SJCRH30 (cell line): ENCODE data around the gene ACSF2. TPM values are rescaled to one million over a fixed set of nuclear protein-coding genes. Genes with fewer than 3 reads are reported as not detected.

Experiments used
- DNase-seq, 2 experiments: peaks; one replicate each; pipeline ENCODE4 v3.0.0-alpha.2; 2015 to 2020
- H3K27ac ChIP-seq: fragments of 250-450 bp; sonication (Bioruptor Pico); 2 replicates; pipeline ENCODE4 v1.5.1; 2020; ENCODE audit warnings: mild to moderate bottlenecking, moderate library complexity
- H3K27me3 ChIP-seq: fragments of 250-450 bp; sonication (Bioruptor Pico); 2 replicates; pipeline ENCODE4 v1.5.1; 2020; ENCODE audit warnings: mild to moderate bottlenecking, moderate library complexity
- H3K36me3 ChIP-seq: fragments of 250-450 bp; sonication (Bioruptor Pico); 2 replicates; pipeline ENCODE4 v1.5.1; 2020; ENCODE audit warnings: mild to moderate bottlenecking, moderate library complexity
- H3K4me1 ChIP-seq: fragments of 250-450 bp; sonication (Bioruptor Pico); 2 replicates; pipeline ENCODE4 v1.5.1; 2020; ENCODE audit warnings: mild to moderate bottlenecking, moderate library complexity
- H3K4me3 ChIP-seq: fragments of 250-450 bp; sonication (Bioruptor Pico); 2 replicates; pipeline ENCODE4 v1.5.1; 2020; ENCODE audit warnings: mild to moderate bottlenecking, moderate library complexity
- H3K9me3 ChIP-seq: fragments of 250-450 bp; sonication (Bioruptor Pico); replicated peaks from 2 replicates; pipeline ENCODE4 v1.5.1; 2020; ENCODE audit warnings: mild to moderate bottlenecking, moderate library complexity
- total RNA-seq: library from RNA; depleted of rRNA; stranded (reverse); fragments of >200 nt; shearing (Covaris generic); gene quantifications from 2 replicates; pipeline ENCODE4 v1.2.3, GENCODE V29; 2014; rRNA removed

The ACSF2 gene
- total RNA-seq, 1 experiment from 2014 or later = 6.3 TPM

- H3K9me3 ChIP-seq = no peaks in the 10 kb centered on the region
- no peak overlapping the region for H3K27ac ChIP-seq
- H3K36me3 ChIP-seq = no peaks in the 10 kb centered on the region
- no peaks in the 10 kb centered on the region for H3K27me3 ChIP-seq
- H3K4me3 ChIP-seq = no peak overlapping the region
- DNase-seq = no peak
- peaks cover under 1% of the 10 kb centered on the region for H3K4me1 ChIP-seq
Observed at GRCh38 chr17:50517504-50518383, 91.7 kb downstream of the ACSF2 start.

- Histone ChIP-seq H3K27me3 (no peaks in the 10 kb centered on the region), H3K36me3 (no peaks in the 10 kb centered on the region), H3K27ac (no peak overlapping the region)
Observed at GRCh38 chr17:50518384-50519023, 92.5 kb downstream of the ACSF2 start.

GRCh38 chr17:50519141-50519834 is 93.3 kb downstream of the ACSF2 start:
- no peaks in the 10 kb centered on the region for H3K27me3 ChIP-seq
- peaks cover 10% of the 10 kb centered on the region for H3K4me1 ChIP-seq
- DNase-seq = no peak
- no peak overlapping the region for H3K4me3 ChIP-seq
- H3K27ac ChIP-seq = no peak overlapping the region
- H3K9me3 ChIP-seq = no peaks in the 10 kb centered on the region
- H3K36me3 ChIP-seq = no peaks in the 10 kb centered on the region

More at GRCh38 chr17:50518384-50519023, 92.5 kb downstream of the ACSF2 start:
- H3K4me1 ChIP-seq = peaks cover 8% of the 10 kb centered on the region
- H3K9me3 ChIP-seq = no peaks in the 10 kb centered on the region
- no peak for DNase-seq
- no peak overlapping the region for H3K4me3 ChIP-seq

GRCh38 chr17:50520483-50520882 is 94.5 kb downstream of the ACSF2 start:
- peaks cover 10% of the 10 kb centered on the region for H3K4me1 ChIP-seq
- no peak for DNase-seq
- H3K4me3 ChIP-seq = no peak overlapping the region
- no peaks in the 10 kb centered on the region for H3K27me3 ChIP-seq
- H3K27ac ChIP-seq = no peak overlapping the region
- H3K9me3 ChIP-seq = no peaks in the 10 kb centered on the region
- no peaks in the 10 kb centered on the region for H3K36me3 ChIP-seq

- H3K9me3 ChIP-seq = no peaks in the 10 kb centered on the region
- peaks cover 10% of the 10 kb centered on the region for H3K4me1 ChIP-seq
- no peak for DNase-seq
- H3K36me3 ChIP-seq = no peaks in the 10 kb centered on the region
- H3K27ac ChIP-seq = no peak overlapping the region
- H3K27me3 ChIP-seq = no peaks in the 10 kb centered on the region
- H3K4me3 ChIP-seq = no peak overlapping the region
Observed at GRCh38 chr17:50521514-50521913, 95.5 kb downstream of the ACSF2 start.

GRCh38 chr17:50522766-50523165 is 96.7 kb downstream of the ACSF2 start:
- no peaks in the 10 kb centered on the region for H3K36me3 ChIP-seq
- H3K27ac ChIP-seq = no peak overlapping the region
- H3K4me3 ChIP-seq = no peak overlapping the region
- no peaks in the 10 kb centered on the region for H3K9me3 ChIP-seq
- H3K27me3 ChIP-seq = no peaks in the 10 kb centered on the region
- peaks cover 10% of the 10 kb centered on the region for H3K4me1 ChIP-seq
- DNase-seq = no peak

GRCh38 chr17:50523208-50523607 is 97.2 kb downstream of the ACSF2 start:
- Histone ChIP-seq H3K9me3 (no peaks in the 10 kb centered on the region), H3K4me1 (peaks cover 10% of the 10 kb centered on the region), H3K27me3 (no peaks in the 10 kb centered on the region), H3K36me3 (no peaks in the 10 kb centered on the region), H3K27ac (no peak overlapping the region), H3K4me3 (no peak overlapping the region)
- peak; percentile 36 to 64 for DNase-seq

Other genes with a start within 250 kb of the ACSF2 start
- gene COL1A1, start 224.6 kb upstream of the ACSF2 start, total RNA-seq = 4.2 and 4.4 TPM in 2 replicates
- gene TMEM92, start 151.8 kb upstream of the ACSF2 start, total RNA-seq = not detected in 2 replicates
- gene XYLT2, start 80.1 kb upstream of the ACSF2 start, total RNA-seq = 17.9 and 18.5 TPM in 2 replicates
- gene MRPL27, start 53.0 kb upstream of the ACSF2 start, total RNA-seq = 43.8 and 44.4 TPM in 2 replicates
- gene EME1, start 53.0 kb upstream of the ACSF2 start, total RNA-seq = 18.4 and 20.8 TPM in 2 replicates
- 89.4 and 89.5 TPM in 2 replicates for gene LRRC59, start 28.7 kb upstream of the ACSF2 start, total RNA-seq
- not detected in 2 replicates for gene CHAD, start 42.7 kb downstream of the ACSF2 start, total RNA-seq
- gene RSAD1, start 52.6 kb downstream of the ACSF2 start, total RNA-seq = 14.8 and 17.3 TPM in 2 replicates
- gene MYCBPAP, start 82.2 kb downstream of the ACSF2 start, total RNA-seq = not detected in 2 replicates
- gene EPN3, start 106.5 kb downstream of the ACSF2 start, total RNA-seq = not detected in 2 replicates
- 12.0 and 13.1 TPM in 2 replicates for gene SPATA20, start 121.0 kb downstream of the ACSF2 start, total RNA-seq
- 3.5 and 4.2 TPM in 2 replicates for gene CACNA1G, start 134.5 kb downstream of the ACSF2 start, total RNA-seq
- gene ABCC3, start 208.7 kb downstream of the ACSF2 start, total RNA-seq = 0.10 and 0.16 TPM in 2 replicates